Measurements from ENCODE around the gene PSME3.
"Not testable (repeated sequence)": the region's sequence is repeated elsewhere in the genome, so short reads cannot be mapped to it uniquely, and the experiment has no call there.

Gene PSME3

GRCh38 chr17:42878924-42879595, 45.9 kb downstream of the PSME3 start:
- no peak for DNase-seq

DNA sequence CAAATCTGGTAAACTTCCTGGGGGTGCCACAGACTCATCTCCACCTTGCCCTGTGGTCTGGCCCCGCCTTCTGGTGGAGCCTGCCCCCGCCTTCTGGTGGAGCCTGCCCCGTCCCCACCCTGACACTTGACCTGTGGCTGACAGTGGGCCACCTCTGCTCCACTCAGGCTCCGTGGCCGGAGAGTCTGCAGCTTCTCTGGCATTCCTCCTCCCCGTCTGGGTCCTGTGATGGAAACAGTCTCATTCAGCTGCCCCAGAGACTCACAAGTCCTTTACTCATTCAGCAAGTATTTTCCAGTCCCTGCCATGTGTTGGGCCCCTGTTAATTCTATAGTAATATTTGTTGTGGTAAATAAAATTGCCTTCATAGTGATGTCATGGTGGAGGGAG, 46.4 kb downstream of the PSME3 start:
- no peak for DNase-seq

DNA sequence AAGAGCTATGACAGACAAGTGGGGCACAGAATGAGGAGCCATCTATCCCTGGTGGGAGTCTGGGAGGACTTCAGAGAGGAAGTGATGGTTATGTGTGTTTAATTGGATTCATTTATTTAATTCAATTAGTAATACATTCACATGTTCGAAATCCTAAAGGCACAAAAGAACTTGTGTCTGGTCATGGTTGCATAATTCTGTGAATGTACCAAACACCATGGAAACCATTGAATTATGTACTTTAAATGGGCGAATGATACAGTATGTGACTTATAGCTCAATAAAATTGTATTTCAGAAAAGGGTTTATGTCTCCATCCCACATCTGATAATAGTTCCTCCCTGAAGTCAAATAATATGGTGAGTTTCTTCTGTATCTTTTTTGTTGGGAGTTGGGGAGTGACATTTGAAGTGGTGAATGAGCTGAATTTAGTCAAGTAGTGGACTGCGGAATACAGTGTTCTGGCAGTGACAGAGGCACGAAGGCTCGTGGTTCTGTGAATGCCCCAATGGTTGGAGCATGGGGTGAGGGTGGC, 47.6 kb downstream of the PSME3 start:
- no peak for DNase-seq

DNA sequence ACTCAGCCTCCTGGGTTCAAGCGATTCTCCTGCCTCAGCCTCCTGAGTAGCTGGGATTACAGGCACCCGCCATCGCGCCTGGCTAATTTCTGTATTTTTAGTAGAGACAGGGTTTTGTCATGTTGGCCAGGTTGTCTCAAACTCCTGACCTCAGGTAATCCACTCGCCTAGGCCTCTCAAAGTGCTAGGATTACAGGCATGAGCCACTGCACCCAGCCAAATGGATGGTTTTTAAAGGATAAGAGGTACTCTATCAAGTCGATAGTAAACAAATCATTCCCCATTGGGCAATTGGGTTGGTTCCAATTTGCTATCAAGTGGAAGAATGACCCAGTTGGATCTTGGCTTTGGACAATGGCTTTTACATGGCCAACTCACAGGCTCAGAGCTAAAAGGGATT, 48.5 kb downstream of the PSME3 start:
- DNase-seq = not testable (repeated sequence)

- no peak for DNase-seq
Observed at GRCh38 chr17:42882166-42882565, 49.0 kb downstream of the PSME3 start.

GRCh38 chr17:42883802-42884558, 50.8 kb downstream of the PSME3 start:
- no peak for DNase-seq

- DNase-seq = not testable (repeated sequence)
Observed at GRCh38 chr17:42885806-42886205, 52.6 kb downstream of the PSME3 start.

GRCh38 chr17:42886283-42887176, 53.3 kb downstream of the PSME3 start:
- peak; percentile 22 for DNase-seq

GRCh38 chr17:42889809-42890208, 56.6 kb downstream of the PSME3 start:
- DNase-seq = no peak

GRCh38 chr17:42891539-42892152, 58.4 kb downstream of the PSME3 start:
- no peak for DNase-seq

DNA sequence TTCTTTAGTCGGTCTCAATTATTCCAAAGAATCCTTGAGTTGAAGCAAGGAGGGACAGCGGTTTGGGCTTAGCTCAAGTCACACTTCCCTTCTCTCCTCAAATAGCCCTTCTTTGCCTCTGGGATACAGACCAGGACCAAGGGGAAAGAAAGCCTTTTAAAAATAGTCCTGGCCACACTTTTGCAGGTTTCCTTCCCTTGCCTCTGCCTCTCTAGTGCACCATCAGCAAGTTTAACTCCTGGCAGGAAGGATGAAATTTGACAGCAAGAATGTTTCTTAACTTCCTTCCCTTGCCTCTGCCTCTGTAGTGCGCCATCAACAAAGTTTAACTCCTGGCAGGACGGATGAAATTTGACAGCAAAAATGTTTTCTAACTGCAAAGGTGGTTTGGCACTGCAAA, 60.2 kb downstream of the PSME3 start:
- DNase-seq = no peak

Measured in MV-4-11 (cell line).